Vagina (tissue), 2 donors: ENCODE measurements around the gene PFKFB4.

Source experiments
- CTCF ChIP-seq, 3 experiments: fragments of 450-650 bp in 2 of 3; fragments of 200-600 bp in 1 of 3; sonication (generic) in 1 of 3; IDR thresholded peaks; one replicate each; pipeline ENCODE4 v1.5.1; 2017 to 2019; ENCODE audit warnings: antibody characterized with exemption in 3 of 3, mild to moderate bottlenecking in 2 of 3, moderate library complexity in 2 of 3
- POLR2AphosphoS5 ChIP-seq, 2 donors: sonication (generic); formaldehyde crosslinking; IDR thresholded peaks; one replicate each; pipeline ENCODE4 v1.9.0; 2017; ENCODE audit warnings: antibody characterized with exemption in 2 of 2, mild to moderate bottlenecking in 2 of 2, low read depth in 1 of 2; ENCODE audit not compliant: insufficient read depth in 1 of 2

- TF ChIP-seq CTCF (IDR thresholded peaks at IDR 0.05): no peak
- TF ChIP-seq POLR2AphosphoS5 (IDR thresholded peaks at IDR 0.05; ENCODE audit: insufficient read depth in 1 of 2, low read depth in 1 of 2): no peak
Observed at GRCh38 chr3:48565186-48565585, 8.6 kb upstream of the PFKFB4 start.
